Sigmoid colon (tissue), 7 donors: ENCODE data around the gene CYP11A1. TPM values are rescaled to one million over a fixed set of nuclear protein-coding genes. Genes with fewer than 3 reads are reported as not detected.
A peak's percentile ranks its signal among the peaks of the same experiment; 100 is the strongest.

Source experiments
- DNase-seq: peaks from one replicate; pipeline ENCODE4 v3.0.0-alpha.2; 2019
- H3K27ac ChIP-seq, 4 donors: fragments of 200-600 bp; sonication (generic); one replicate each; pipeline ENCODE4 v1.5.1; 2016 to 2019; ENCODE audit warnings: mild to moderate bottlenecking in 1 of 4
- H3K27me3 ChIP-seq, 3 donors: fragments of 200-600 bp; sonication (generic); one replicate each; pipeline ENCODE4 v1.5.1; 2019; ENCODE audit warnings: mild to moderate bottlenecking in 1 of 3
- H3K36me3 ChIP-seq, 4 donors: fragments of 200-600 bp; sonication (generic); one replicate each; pipeline ENCODE4 v1.5.1; 2016 to 2019
- H3K4me1 ChIP-seq, 4 donors: fragments of 200-600 bp; sonication (generic); one replicate each; pipeline ENCODE4 v1.5.1; 2017 to 2019
- H3K4me3 ChIP-seq, 4 donors: fragments of 200-600 bp; sonication (generic); one replicate each; pipeline ENCODE4 v1.5.1; 2017 to 2019; ENCODE audit warnings: mild to moderate bottlenecking in 2 of 4, moderate library complexity in 1 of 4
- H3K9me3 ChIP-seq, 4 donors: fragments of 200-600 bp in 3 of 4; sonication (generic) in 3 of 4; one replicate each; pipeline versions ENCODE4 v1.5.1 to v1.6.1; 2013 to 2019
- CTCF ChIP-seq, 4 experiments: fragments of 450-650 bp in 3 of 4; fragments of 200-600 bp in 1 of 4; IDR thresholded peaks; one replicate each; pipeline ENCODE4 v1.5.1; 2016 to 2019; ENCODE audit warnings: antibody characterized with exemption in 4 of 4, mild to moderate bottlenecking in 3 of 4, moderate library complexity in 2 of 4
- EP300 ChIP-seq, 4 donors: sonication (generic); formaldehyde crosslinking; IDR thresholded peaks; one replicate each; pipeline ENCODE4 v1.6.1; 2017; ENCODE audit warnings: antibody characterized with exemption in 4 of 4
- POLR2A ChIP-seq, 2 donors: fragments of 450-650 bp; IDR thresholded peaks; one replicate each; pipeline ENCODE4 v1.6.1; 2016; ENCODE audit warnings: antibody characterized with exemption in 2 of 2, mild to moderate bottlenecking in 2 of 2, moderate library complexity in 2 of 2
- POLR2AphosphoS5 ChIP-seq, 4 donors: sonication (generic); formaldehyde crosslinking; IDR thresholded peaks; one replicate each; pipeline ENCODE4 v1.6.1; 2017; ENCODE audit warnings: antibody characterized with exemption in 4 of 4
- WGBS, 2 donors: extraction: QIAGEN DNeasy Blood & Tissue Kit; methylation state at CpG; one replicate each; pipeline ENCODE4 v1.1.7; 2013; 5-methylcytosine and 5-hydroxymethylcytosine counted together
- intact Hi-C: fragments of 100-400 bp; cut with DNase I; formaldehyde crosslinking; loops from one replicate; pipeline ENCODE4 v1.15.1; 2023
- polyA plus RNA-seq, 3 donors: library from polyadenylated mRNA; stranded (reverse); fragments of 200-250 nt; gene quantifications; one replicate each; pipeline ENCODE4 v1.2.3, GENCODE V29; 2013
- total RNA-seq, 4 donors: library from RNA; depleted of rRNA; stranded (reverse); fragments of >200 nt; gene quantifications; one replicate each; pipeline ENCODE4 v1.1.0, GENCODE V29; 2016
- donor health status: healthy with polysubstance abuse.
- donor health status: Bipolar disorder and iron deficiency.
- donor health status: healthy.

Gene CYP11A1
- total and polyA plus RNA-seq, 7 donors = 0.22 to 1.7 (median 0.49) TPM; not detected in 2

GRCh38 chr15:74384881-74385643, 17.6 kb upstream of the CYP11A1 start:
- Histone ChIP-seq H3K36me3 (no peaks in the 10 kb centered on the region), H3K9me3 (no peaks in the 10 kb centered on the region), H3K4me3 (no peak overlapping the region), H3K27ac (peak overlapping the region in 1 of 4 donors; percentile 32), H3K27me3 (peaks cover 0 to 8% (median 0%) of the 10 kb centered on the region in 3 donors), H3K4me1 (no peaks in the 10 kb centered on the region)
- 44% methylated on average over 8 of the region's 8 CpGs for WGBS, 2 donors
- TF ChIP-seq CTCF (IDR thresholded peaks at IDR 0.05) = no peak
- no peak for TF ChIP-seq EP300 (IDR thresholded peaks at IDR 0.05)
- no peak for TF ChIP-seq POLR2AphosphoS5 (IDR thresholded peaks at IDR 0.05)
- DNase-seq = no peak
- intact Hi-C loops = no loop called here

GRCh38 chr15:74384566-74384880, 17.1 kb upstream of the CYP11A1 start:
- Histone ChIP-seq H3K36me3 (no peaks in the 10 kb centered on the region), H3K9me3 (no peaks in the 10 kb centered on the region), H3K27ac (no peak overlapping the region), H3K27me3 (peaks cover 0 to 8% (median 0%) of the 10 kb centered on the region in 3 donors), H3K4me1 (no peaks in the 10 kb centered on the region), H3K4me3 (no peak overlapping the region)
- no peak for DNase-seq
- intact Hi-C loops = no loop called here
- WGBS, 2 donors = 51 to 61% methylated on average over 3 of the region's 3 CpGs
- TF ChIP-seq CTCF (IDR thresholded peaks at IDR 0.05) = no peak
- TF ChIP-seq EP300 (IDR thresholded peaks at IDR 0.05) = no peak
- TF ChIP-seq POLR2A (IDR thresholded peaks at IDR 0.05) = no peak
- TF ChIP-seq POLR2AphosphoS5 (IDR thresholded peaks at IDR 0.05) = no peak

- TF ChIP-seq POLR2AphosphoS5 (IDR thresholded peaks at IDR 0.05) (no peak), CTCF (IDR thresholded peaks at IDR 0.05) (no peak), POLR2A (IDR thresholded peaks at IDR 0.05) (no peak), EP300 (IDR thresholded peaks at IDR 0.05) (no peak)
- Histone ChIP-seq H3K27me3 (peaks cover 0 to 8% (median 0%) of the 10 kb centered on the region in 3 donors), H3K4me1 (no peaks in the 10 kb centered on the region), H3K9me3 (no peaks in the 10 kb centered on the region), H3K36me3 (no peaks in the 10 kb centered on the region), H3K4me3 (no peak overlapping the region), H3K27ac (no peak overlapping the region)
- DNase-seq = no peak
- 44 to 69% methylated on average over 8 of the region's 8 CpGs for WGBS, 2 donors
- intact Hi-C loops = loop anchor here (2.0 kb wide), 1 partner anchor 55 kb away; no protein-coding TSS in a partner anchor
These were observed 16.5 kb upstream of the CYP11A1 start for GRCh38 chr15:74383695-74384565.

GRCh38 chr15:74383286-74383685, 15.8 kb upstream of the CYP11A1 start:
- H3K36me3 ChIP-seq = no peaks in the 10 kb centered on the region
- TF ChIP-seq POLR2AphosphoS5 (IDR thresholded peaks at IDR 0.05) = no peak
- no peak for TF ChIP-seq CTCF (IDR thresholded peaks at IDR 0.05)
- no peak for TF ChIP-seq POLR2A (IDR thresholded peaks at IDR 0.05)
- TF ChIP-seq EP300 (IDR thresholded peaks at IDR 0.05) = no peak
- intact Hi-C loops = loop anchor here (2.0 kb wide), 1 partner anchor 56 kb away; no protein-coding TSS in a partner anchor
- H3K9me3 ChIP-seq = no peaks in the 10 kb centered on the region
- peaks cover 0 to 8% (median 0%) of the 10 kb centered on the region in 3 donors for H3K27me3 ChIP-seq
- no peaks in the 10 kb centered on the region for H3K4me1 ChIP-seq
- H3K4me3 ChIP-seq = no peak overlapping the region
- no peak overlapping the region for H3K27ac ChIP-seq
- 92 to 93% methylated on average over 4 of the region's 4 CpGs for WGBS, 2 donors
- DNase-seq = no peak
